Measurements from ENCODE around the gene LPIN3.

The LPIN3 gene

GRCh38 chr20:41320441-41320840 is 20.2 kb upstream of the LPIN3 start:
- DNase-seq (ENCODE audit: low spot score) = no peak

GRCh38 chr20:41320976-41321375 is 19.6 kb upstream of the LPIN3 start:
- DNase-seq (ENCODE audit: low spot score) = no peak

- no peak for DNase-seq (ENCODE audit: low spot score)
These were observed 13.4 kb upstream of the LPIN3 start for GRCh38 chr20:41327178-41327577.

GRCh38 chr20:41329435-41330342 is 10.9 kb upstream of the LPIN3 start:
- peak; percentile 61 for DNase-seq (ENCODE audit: low spot score)

- DNase-seq (ENCODE audit: low spot score) = no peak
These were observed 10.3 kb upstream of the LPIN3 start for GRCh38 chr20:41330343-41330720.

GRCh38 chr20:41330941-41331340 is 9.7 kb upstream of the LPIN3 start:
- DNase-seq (ENCODE audit: low spot score) = no peak

GRCh38 chr20:41331731-41332130 is 8.9 kb upstream of the LPIN3 start:
- DNase-seq (ENCODE audit: low spot score) = no peak

- DNase-seq (ENCODE audit: low spot score) = no peak
These were observed 6.6 kb upstream of the LPIN3 start for GRCh38 chr20:41334036-41334435.

- DNase-seq (ENCODE audit: low spot score) = no peak
These were observed 5.9 kb upstream of the LPIN3 start for GRCh38 chr20:41334443-41335421.

GRCh38 chr20:41335591-41335990 is 5.0 kb upstream of the LPIN3 start:
- peak; percentile 57 for DNase-seq (ENCODE audit: low spot score)

- DNase-seq (ENCODE audit: low spot score) = no peak
These were observed 3.7 kb upstream of the LPIN3 start for GRCh38 chr20:41336711-41337492.

GRCh38 chr20:41339957-41340326 is 679 bp upstream of the LPIN3 start:
- DNase-seq (ENCODE audit: low spot score) = peak; percentile 48

- DNase-seq (ENCODE audit: low spot score) = no peak
These were observed 2.1 kb downstream of the LPIN3 start for GRCh38 chr20:41342474-41343464.

GRCh38 chr20:41344477-41344876 is 3.9 kb downstream of the LPIN3 start:
- no peak for DNase-seq (ENCODE audit: low spot score)

GRCh38 chr20:41344938-41345728 is 4.5 kb downstream of the LPIN3 start:
- DNase-seq (ENCODE audit: low spot score) = no peak

GRCh38 chr20:41345729-41346067 is 5.1 kb downstream of the LPIN3 start:
- no peak for DNase-seq (ENCODE audit: low spot score)

- DNase-seq (ENCODE audit: low spot score) = no peak
These were observed 7.2 kb downstream of the LPIN3 start for GRCh38 chr20:41347523-41348429.

- DNase-seq (ENCODE audit: low spot score) = no peak
These were observed 8.0 kb downstream of the LPIN3 start for GRCh38 chr20:41348430-41349172.
